GM06990 (cell line): ENCODE measurements around the gene PCDH11Y.
"Not testable (repeated sequence)": the region's sequence is repeated elsewhere in the genome, so short reads cannot be mapped to it uniquely, and the experiment has no call there.

Experiments
- DNase-seq: peaks from one replicate; pipeline ENCODE4 v3.0.0-alpha.2; 2011; ENCODE audit not compliant: insufficient read length; ENCODE audit errors: extremely low read depth
- H3K27me3 ChIP-seq: replicated peaks from 2 replicates; pipeline ENCODE4 v1.6.0; 2011; ENCODE audit warnings: low read length; ENCODE audit not compliant: control insufficient read depth, insufficient read depth
- H3K36me3 ChIP-seq: 2 replicates; pipeline ENCODE4 v1.5.1; 2011; ENCODE audit warnings: low read length; ENCODE audit not compliant: control insufficient read depth, insufficient read depth
- H3K4me3 ChIP-seq: replicated peaks from 2 replicates; pipeline ENCODE4 v1.5.1; 2011; ENCODE audit warnings: low read depth, mild to moderate bottlenecking, control low read depth, low read length

PCDH11Y gene

DNA sequence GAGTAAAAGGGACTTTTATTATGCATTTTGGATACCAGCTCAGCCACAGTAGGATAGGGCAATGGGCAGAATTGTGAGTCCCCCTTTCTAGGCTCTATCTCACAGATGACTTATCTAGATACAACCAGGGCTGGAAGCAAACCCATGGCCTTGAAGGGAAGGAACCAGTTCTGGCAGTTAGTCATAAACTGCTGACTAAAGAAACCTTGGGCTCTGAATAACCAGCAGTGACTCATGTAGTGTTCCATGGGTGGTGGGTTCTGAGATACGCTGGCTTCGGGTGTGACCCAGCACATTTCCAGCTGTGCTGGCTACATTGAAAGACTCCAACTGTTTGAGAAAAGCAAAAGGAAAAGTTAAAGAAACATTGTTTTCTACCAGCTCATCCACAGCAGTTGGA is 679.2 kb downstream of the PCDH11Y start:
- DNase-seq, H3K27me3 ChIP-seq, H3K4me3 ChIP-seq, H3K36me3 ChIP-seq: not testable (repeated sequence)

DNA sequence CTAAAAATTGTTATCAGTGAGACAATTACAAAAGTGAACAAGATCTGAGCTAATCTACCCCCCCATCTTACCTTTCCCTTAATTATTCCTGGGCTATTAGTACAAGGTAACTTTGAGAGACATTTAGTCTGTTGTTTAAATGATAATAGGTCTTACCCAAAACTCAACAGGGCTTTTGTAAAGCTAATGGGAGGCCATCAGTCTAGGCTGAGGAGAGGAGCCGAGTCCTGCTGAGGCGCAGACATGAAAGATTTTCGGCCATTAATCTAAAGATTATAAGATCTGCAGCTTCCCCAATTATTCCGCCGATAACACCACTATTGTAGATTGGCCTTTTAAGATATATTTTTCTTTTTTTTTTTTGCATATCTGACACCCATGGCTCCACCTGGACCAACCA is 708.6 kb downstream of the PCDH11Y start:
- H3K4me3 ChIP-seq, H3K36me3 ChIP-seq, DNase-seq, H3K27me3 ChIP-seq: not testable (repeated sequence)

DNA sequence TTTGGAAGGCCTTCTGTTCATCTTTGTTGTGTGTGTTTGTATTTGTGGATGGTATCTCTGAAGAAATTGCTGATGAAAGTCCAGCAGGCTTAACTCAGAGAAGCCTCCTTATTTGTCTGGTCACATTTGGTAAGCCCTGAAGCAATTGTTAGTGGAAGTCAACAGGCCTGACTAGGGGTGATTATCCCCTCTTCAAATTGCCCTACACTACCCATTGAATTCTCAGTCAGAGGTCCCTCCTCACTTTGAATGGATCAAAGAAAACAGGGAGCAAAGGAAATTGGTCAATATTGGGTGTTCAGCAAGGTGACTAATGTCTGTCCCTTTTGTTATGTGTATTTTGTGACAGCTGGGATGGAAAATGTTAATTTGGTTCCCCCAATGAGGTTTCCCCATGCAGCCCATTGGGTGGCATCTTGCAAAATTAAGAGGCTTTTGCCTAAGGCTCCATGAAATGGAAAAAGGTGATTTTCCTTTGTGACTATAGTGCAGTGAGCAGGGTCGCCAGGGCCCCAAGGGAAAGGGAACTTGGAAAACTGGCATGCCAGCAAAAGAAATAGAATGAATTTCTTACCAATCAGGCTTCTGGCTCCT is 709.8 kb downstream of the PCDH11Y start:
- H3K4me3 ChIP-seq, H3K27me3 ChIP-seq, H3K36me3 ChIP-seq, DNase-seq: not testable (repeated sequence)

GRCh38 chrY:5761403-5761802 is 761.3 kb downstream of the PCDH11Y start:
- DNase-seq, H3K4me3 ChIP-seq, H3K27me3 ChIP-seq, H3K36me3 ChIP-seq: not testable (repeated sequence)

GRCh38 chrY:5776485-5776884 is 776.4 kb downstream of the PCDH11Y start:
- H3K36me3 ChIP-seq, H3K27me3 ChIP-seq: not testable (repeated sequence)

More at GRCh38 chrY:5776485-5776884, 776.4 kb downstream of the PCDH11Y start:
- DNase-seq, H3K4me3 ChIP-seq: not testable (repeated sequence)
